ENCODE data around the gene INPP5D.

Gene INPP5D

GRCh38 chr2:233087713-233088112 is 27.6 kb downstream of the INPP5D start:
- in situ Hi-C loops (cut with HindIII; ENCODE audit: low sequenced_read_pairs) = loop anchor here (25.0 kb wide), 1 partner anchor 150 kb away; no protein-coding TSS in a partner anchor

- in situ Hi-C loops (cut with HindIII; ENCODE audit: low sequenced_read_pairs) = loop anchor here (25.0 kb wide), 1 partner anchor 148 kb away; no protein-coding TSS in a partner anchor
Observed at GRCh38 chr2:233088972-233089345, 28.8 kb downstream of the INPP5D start.

DNA sequence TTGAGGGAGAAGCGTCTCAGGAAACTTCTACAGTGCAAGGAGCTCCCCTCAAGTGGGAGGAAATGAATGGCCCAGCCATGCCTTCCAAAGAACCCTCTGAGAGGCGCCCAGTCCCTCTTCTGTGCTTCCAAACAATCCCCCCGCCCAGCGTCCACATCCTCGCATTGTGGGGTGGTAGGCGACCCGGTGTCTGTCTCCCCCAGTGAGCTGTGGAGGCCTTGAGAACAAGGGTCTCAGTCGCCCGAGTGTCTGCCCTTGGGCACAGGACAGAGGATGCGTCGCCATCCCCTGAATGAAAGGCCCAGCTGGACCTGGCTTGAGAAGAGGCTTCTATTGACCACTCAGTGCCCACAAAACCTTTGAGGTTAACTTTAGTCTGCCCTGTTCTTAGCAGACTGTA is 29.7 kb downstream of the INPP5D start:
- in situ Hi-C loops (cut with HindIII; ENCODE audit: low sequenced_read_pairs) = loop anchor here (25.0 kb wide), 1 partner anchor 147 kb away; no protein-coding TSS in a partner anchor

DNA sequence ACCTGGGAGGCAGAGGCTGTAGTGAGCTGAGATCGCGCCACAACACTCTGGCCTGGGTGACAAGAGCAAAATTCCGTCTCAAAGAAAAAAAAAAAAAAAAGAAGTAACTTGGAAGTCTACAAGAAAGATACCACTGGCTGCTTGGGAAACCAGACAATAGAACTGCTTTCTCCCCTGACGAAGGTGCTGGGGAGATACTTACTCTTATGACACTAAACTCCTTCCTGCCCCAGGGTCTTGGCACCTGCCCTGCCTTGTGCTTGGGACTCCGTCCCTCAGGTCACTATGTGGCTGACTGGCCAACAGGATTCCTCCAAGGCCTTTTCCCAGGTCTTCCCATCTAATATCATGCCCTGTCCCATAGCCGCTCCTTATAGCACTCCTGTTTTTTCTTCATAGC is 30.7 kb downstream of the INPP5D start:
- in situ Hi-C loops (cut with HindIII; ENCODE audit: low sequenced_read_pairs) = loop anchor here (25.0 kb wide), 1 partner anchor 146 kb away; no protein-coding TSS in a partner anchor

DNA sequence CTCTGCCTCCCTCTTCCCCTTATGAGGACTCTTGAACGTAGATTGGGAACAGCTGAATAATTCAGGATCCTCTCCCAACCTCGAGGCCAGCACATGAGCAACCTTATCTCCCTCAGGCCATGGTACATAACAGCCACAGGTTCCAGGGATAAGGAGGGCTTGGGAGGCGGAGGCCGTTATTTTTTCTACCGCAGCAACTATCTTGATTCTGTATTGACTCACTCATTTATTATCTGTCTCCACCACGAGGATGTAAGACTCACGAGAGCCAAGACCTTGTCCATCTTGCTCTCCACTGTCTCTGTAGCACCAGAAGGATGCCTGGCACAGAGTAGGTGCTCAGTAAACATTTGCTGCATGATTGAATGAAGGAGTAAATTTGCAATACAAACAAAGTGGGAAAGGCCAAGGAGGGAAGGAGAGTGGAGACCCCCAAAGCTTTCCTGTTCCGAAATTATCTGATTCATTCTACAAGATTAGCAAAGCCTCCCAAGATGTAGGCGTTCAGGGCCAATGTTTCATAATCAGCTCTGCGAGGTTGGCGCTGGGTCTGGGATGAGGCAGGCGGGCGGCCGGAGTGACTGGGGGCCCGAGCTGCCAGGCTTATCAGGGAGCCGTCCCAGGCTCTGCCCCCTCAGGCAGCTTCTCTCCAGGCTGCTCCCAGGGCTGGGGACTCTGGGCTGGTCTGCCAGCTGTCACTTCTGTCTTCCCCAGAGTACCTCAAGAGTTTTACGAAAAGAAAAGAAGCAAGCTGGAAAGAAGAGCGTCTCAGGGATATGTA is 31.6 kb downstream of the INPP5D start:
- in situ Hi-C loops (cut with HindIII; ENCODE audit: low sequenced_read_pairs) = loop anchor here (25.0 kb wide), 1 partner anchor 146 kb away; no protein-coding TSS in a partner anchor

- in situ Hi-C loops (cut with HindIII; ENCODE audit: low sequenced_read_pairs) = loop anchor here (25.0 kb wide), 1 partner anchor 145 kb away; no protein-coding TSS in a partner anchor
Observed at GRCh38 chr2:233092432-233093165, 32.5 kb downstream of the INPP5D start.

DNA sequence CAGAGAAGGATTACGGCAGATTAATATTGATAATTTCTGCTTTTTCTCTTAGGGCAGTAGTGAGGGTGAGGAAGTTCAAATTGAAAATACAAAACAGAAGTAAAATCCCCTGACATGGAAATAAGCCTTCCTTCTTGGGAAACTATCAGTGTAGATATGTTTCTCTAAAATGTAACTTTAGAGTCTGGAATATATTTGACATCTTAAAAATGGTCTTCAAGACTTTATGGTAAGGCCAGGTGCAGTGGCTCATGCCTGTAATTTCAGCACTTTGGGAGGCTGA is 33.0 kb downstream of the INPP5D start:
- in situ Hi-C loops (cut with HindIII; ENCODE audit: low sequenced_read_pairs) = loop anchor here (25.0 kb wide), 1 partner anchor 144 kb away; no protein-coding TSS in a partner anchor

DNA sequence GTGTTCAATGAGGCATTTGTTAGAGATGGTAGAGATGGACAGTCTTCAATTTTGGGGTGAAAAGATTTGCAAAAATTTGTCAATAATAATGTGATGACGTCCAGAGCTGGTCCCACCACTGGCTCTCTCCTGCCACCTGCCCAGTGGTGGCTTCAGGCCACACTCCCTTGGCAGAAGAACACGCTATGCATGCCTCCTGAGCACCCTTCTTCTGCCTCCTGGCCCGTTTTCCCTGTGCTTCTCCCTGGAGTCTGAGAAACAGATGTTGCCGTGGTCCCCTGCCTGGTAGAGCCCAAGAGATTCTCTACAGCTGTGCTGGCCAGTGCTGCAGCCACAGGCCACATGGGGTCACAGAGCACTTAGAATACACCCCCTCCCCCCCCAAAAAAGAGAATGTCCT is 33.6 kb downstream of the INPP5D start:
- in situ Hi-C loops (cut with HindIII; ENCODE audit: low sequenced_read_pairs) = loop anchor here (25.0 kb wide), 1 partner anchor 144 kb away; no protein-coding TSS in a partner anchor

- in situ Hi-C loops (cut with HindIII; ENCODE audit: low sequenced_read_pairs) = loop anchor here (25.0 kb wide), 1 partner anchor 143 kb away; no protein-coding TSS in a partner anchor
Observed at GRCh38 chr2:233094614-233095013, 34.5 kb downstream of the INPP5D start.

DNA sequence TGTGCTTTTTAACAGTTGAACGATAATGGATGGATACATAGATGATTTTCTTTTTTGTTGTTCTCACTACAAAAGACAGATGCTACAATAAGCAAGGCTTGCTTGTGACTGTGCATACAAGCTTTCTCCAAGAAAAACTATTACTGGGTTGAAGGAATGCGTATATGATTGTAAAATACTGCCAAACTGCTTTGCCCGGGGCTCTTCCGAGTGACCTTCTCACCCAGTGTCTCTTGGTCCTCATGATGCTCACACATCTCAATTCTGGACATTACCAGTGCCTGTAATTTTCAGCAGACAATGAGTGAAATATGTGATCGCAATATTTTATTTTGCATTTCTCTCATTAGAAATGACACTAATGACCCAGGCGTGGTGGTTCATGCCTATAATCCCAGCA is 35.9 kb downstream of the INPP5D start:
- in situ Hi-C loops (cut with HindIII; ENCODE audit: low sequenced_read_pairs) = loop anchor here (25.0 kb wide), 1 partner anchor 141 kb away; no protein-coding TSS in a partner anchor

DNA sequence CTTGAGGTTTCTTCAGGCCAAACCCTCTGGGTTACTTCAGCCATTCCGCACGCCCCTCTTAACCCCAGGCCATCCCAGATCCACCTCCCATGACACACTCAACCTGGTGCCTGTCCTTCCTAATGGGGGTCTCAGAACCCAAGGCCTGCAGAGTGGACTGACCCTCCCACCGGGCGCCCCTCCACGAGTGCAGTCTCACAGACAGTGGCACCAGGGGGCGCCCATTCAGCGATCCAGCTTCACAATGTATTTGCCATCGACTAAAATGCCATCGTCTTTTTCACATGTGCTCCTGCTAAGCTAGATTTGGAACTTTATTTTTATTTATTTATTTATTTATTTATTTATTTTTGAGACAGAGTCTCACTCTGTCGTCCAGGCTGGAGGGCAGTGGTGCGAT is 38.5 kb downstream of the INPP5D start:
- in situ Hi-C loops (cut with HindIII; ENCODE audit: low sequenced_read_pairs) = loop anchor here (25.0 kb wide), 1 partner anchor 139 kb away; no protein-coding TSS in a partner anchor

DNA sequence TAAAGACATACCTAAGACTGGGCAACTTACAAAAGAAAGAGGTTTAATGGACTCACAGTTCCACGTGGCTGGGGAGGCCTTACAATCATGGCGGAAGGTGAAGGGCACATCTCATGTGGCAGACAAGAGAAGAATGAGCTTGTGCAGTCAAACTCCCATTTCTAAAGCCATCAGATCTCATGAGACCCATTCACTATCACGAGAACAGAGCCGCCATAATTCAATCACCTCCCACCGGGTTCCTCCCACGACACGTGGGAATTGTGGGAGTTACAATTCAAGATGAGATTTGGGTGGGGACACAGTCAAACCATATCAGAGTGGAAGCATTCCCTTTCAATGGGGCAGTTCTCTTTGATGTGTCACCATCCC is 39.7 kb downstream of the INPP5D start:
- in situ Hi-C loops (cut with HindIII; ENCODE audit: low sequenced_read_pairs) = loop anchor here (25.0 kb wide), 1 partner anchor 137 kb away; no protein-coding TSS in a partner anchor

DNA sequence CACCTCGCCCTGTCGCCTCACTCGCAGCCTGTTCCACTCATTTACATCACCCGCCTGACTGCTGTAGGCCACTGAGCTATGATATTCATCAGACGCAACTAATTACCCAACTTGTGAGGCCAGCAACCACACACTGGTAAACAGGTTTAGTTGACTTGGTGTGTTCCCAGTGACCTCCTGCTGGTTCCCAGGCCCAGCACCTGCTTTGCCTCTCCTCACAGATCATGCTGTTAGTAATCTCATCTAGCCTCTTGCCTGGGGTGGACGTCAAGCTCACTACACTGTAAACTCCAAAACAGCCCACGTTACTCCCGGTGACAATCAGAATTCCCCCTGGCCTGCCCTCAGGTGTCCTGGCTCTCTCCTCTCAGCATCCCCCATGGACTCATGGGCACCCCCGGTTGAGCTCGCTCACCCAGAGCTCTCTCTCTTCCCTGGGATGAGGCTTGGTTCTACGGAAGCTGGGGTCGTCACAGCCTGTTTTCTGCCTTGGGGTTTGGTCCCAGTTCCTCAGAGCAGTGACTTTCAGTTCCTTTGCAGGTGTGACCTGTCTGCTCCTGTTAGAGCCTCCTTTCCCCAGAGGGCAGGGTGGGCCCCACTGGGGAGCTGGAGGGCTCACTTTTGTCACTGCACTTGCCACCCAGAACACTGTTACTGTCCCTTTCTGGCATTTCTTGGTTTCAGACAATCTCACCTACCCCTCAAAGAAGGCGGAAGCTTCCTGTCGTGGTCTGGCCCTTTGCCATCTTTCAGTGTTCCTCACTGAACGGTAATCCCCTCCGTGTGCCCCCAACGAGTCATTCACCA is 40.3 kb downstream of the INPP5D start:
- in situ Hi-C loops (cut with HindIII; ENCODE audit: low sequenced_read_pairs) = no loop called here

DNA sequence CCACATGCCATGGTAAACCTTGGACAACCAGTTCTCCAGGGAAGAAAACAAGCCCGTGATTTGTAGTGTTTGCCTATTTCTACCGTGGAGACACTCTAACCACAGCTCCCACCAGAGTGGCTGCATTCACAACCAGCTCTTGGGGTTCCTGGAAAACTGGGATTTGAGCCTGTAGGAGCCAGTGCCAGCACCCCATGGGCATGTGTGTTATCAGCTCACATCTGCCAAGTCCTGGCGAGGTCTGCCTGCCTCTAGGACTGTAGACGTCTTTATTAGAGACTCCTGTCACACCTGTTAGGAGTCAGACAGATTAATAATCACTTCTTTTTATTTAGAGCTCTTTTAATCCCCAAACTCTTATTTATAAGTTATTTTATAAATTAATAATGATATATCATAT is 41.0 kb downstream of the INPP5D start:
- in situ Hi-C loops (cut with HindIII; ENCODE audit: low sequenced_read_pairs) = no loop called here

DNA sequence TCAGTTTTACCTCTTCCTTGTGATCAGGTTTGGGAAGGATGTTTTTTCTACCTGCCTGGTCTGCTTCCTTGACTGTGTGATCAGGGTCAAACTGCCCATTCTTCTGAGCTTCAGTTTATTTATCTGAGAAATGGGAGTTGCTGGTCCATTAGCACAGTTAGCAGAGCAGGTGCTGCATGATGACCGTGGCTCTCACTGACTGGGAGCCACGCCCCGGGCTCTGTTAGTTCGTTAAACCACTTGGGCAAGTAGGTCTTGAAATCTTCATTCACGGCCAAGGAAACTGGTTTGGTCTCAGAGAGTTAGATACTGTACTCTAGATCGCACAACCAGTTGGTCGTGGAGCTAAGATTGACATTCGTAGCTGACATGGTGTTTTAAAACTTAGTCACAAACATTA is 41.7 kb downstream of the INPP5D start:
- in situ Hi-C loops (cut with HindIII; ENCODE audit: low sequenced_read_pairs) = no loop called here

GRCh38 chr2:233105156-233105895 is 45.2 kb downstream of the INPP5D start:
- in situ Hi-C loops (cut with HindIII; ENCODE audit: low sequenced_read_pairs) = no loop called here

DNA sequence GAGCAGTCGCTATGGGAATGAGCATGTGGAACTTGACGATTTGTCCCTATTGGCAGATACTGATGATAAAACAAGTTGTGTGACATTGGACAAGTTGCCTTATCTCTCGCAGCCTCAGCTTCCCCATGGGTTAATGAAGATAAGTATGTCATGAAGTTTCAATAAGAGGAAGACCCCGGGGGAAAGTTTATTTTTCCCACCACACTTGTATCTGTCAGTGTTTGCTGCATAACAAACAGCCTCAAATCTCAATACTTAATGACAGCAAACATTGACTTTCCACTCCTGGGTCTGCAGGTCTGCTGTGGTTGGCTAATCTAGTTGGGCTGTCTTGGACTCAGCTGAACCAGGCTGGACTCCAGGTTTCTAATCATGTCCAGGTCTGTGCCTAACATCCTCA is 45.8 kb downstream of the INPP5D start:
- in situ Hi-C loops (cut with HindIII; ENCODE audit: low sequenced_read_pairs) = no loop called here

DNA sequence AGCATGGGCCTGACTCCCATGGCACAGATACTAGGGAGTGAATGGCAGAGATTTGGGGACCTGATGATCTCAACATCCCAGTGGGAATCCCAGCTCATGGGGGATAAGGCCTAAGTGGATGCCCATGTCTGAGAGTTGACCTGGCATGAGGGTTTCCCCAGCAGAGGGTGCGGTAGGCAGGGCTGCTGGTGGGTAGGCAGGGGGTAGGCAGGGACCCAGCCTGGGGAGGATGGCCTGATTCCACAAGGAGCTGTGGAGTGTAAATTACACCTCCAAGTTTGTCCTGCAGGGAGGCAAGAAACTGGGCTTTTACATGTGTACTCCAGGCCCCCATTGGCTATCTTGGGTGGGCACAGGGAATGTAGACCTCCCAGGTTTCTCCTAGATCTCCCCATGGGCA is 46.9 kb downstream of the INPP5D start:
- in situ Hi-C loops (cut with HindIII; ENCODE audit: low sequenced_read_pairs) = no loop called here

DNA sequence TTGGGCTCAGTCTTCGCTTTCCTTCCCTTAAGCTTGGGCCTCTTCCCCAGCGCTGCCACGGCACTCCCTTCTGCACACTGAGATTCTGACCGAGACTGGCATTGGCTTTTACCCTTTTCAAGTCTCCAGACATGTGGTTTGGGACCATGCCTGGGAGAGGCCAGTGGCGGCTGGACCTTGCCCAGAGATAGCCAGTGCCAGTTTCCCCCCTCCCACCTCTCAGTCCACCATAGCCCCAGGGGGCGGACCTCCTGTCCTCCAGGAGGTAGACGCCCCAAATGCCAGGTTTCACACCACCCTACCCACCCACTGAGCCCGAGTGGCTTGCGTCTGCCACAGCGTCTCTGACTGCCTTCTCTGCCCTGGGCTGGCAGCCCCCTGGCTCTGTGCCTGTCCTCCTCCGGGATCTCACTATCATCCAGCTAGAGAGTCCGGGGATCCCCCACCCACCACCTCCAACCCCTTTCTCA is 47.7 kb downstream of the INPP5D start:
- in situ Hi-C loops (cut with HindIII; ENCODE audit: low sequenced_read_pairs) = no loop called here
